ENCODE data around the gene TENM4. TPM values are rescaled to one million over a fixed set of nuclear protein-coding genes. Genes with fewer than 3 reads are reported as not detected.

TENM4 gene
- total and polyA plus RNA-seq, 2 of the 8 experiments (the other 6 are each of a cell fraction or from before 2014, with no cell fraction given): 3.5 to 7.2 TPM

- TF ChIP-seq KDM4A (IDR thresholded peaks at IDR 0.05; ENCODE audit: low read depth, low read length, severe bottlenecking): no peak
- TF ChIP-seq TAF1 (IDR thresholded peaks at IDR 0.05; ENCODE audit: low read depth, low read length): no peak
- TF ChIP-seq TBP (IDR thresholded peaks at IDR 0.05; ENCODE audit: low read depth, low read length): no peak
Observed at GRCh38 chr11:78914503-78914902, 526.3 kb downstream of the TENM4 start (continued).
